ENCODE data around the gene AQP10.
A peak's percentile ranks its signal among the peaks of the same experiment; 100 is the strongest.

The AQP10 gene

DNA sequence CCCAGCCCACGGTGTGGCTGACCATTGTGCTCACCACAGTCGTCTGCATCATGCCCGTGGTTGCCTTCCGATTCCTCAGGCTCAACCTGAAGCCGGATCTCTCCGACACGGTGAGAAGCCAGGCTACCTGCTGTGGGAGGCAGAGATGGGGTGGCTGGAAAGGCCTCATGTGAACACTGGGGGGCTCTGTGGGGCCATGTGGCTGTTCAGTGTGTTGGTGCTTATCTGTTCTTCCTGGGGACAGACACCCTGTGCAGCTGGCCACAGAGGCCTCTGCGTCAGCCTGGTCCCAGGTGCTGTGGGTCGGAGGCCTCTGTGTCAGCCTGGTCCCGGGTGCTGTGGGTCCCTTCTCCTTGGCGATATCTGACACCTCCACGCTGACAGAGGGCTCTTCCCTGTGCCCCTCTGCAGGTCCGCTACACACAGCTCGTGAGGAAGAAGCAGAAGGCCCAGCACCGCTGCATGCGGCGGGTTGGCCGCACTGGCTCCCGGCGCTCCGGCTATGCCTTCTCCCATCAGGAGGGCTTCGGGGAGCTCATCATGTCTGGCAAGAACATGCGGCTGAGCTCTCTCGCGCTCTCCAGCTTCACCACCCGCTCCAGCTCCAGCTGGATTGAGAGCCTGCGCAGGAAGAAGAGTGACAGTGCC, 27.7 kb downstream of the AQP10 start:
- H2AFZ ChIP-seq (ENCODE audit: low read depth, low read length): no peak overlapping the region
- TF ChIP-seq CTCF (IDR thresholded peaks at IDR 0.05; ENCODE audit: borderline replicate concordance, extremely low read depth, low read length, poor library complexity, severe bottlenecking) (peak; percentile 31), EZH2 (IDR thresholded peaks at IDR 0.05; ENCODE audit: borderline replicate concordance, low read depth, low read length, severe bottlenecking) (no peak)
- peaks cover 4% of the 10 kb centered on the region for H4K20me1 ChIP-seq (ENCODE audit: insufficient read depth, low read length)
- peaks cover 55% of the 10 kb centered on the region for H3K36me3 ChIP-seq (ENCODE audit: insufficient read depth, low read length)
- H3K4me1 ChIP-seq (ENCODE audit: insufficient read depth, low read length): peaks cover 4% of the 10 kb centered on the region
- H3K9me3 ChIP-seq (ENCODE audit: insufficient read depth, low read length, severe bottlenecking): no peaks in the 10 kb centered on the region
- DNase-seq (no peak), ATAC-seq (ENCODE audit: insufficient read depth, low read depth) (no peak)
- no peak overlapping the region for H3K4me3 ChIP-seq (ENCODE audit: low read depth in 1 of 2, low read length in 2 of 2)
- no peak overlapping the region for H3K27ac ChIP-seq (ENCODE audit: low read length)
- peaks cover 15% of the 10 kb centered on the region for H3K27me3 ChIP-seq (ENCODE audit: insufficient read depth, low read length, poor library complexity)
- H3K79me2 ChIP-seq (ENCODE audit: insufficient read depth, low read length): no peaks in the 10 kb centered on the region
- no peak overlapping the region for H3K4me2 ChIP-seq (ENCODE audit: insufficient read depth, low read length)
- H3K9ac ChIP-seq (ENCODE audit: low read depth, low read length): no peak overlapping the region

DNA sequence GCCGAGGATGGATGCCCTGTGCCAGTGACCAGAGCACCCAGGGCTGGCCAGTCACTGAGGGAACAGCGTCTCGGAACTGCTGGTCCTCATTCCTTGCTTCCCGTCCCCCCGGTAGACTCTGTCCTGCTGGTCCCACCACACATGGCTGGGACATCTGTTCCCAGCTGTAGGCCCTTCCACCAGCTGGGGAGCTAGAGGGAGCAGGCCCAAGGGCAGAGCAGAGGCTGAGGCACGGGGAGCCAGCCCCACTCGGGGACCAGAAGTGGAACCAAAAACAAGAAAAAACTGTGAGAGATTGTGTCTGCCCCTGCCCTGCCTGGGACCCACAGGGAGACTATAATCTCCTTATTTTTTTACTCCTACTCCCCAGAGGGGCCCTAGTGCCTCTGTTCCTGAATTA, 28.2 kb downstream of the AQP10 start:
- H4K20me1 ChIP-seq (ENCODE audit: insufficient read depth, low read length): peaks cover 4% of the 10 kb centered on the region
- no peak overlapping the region for H3K4me3 ChIP-seq (ENCODE audit: low read depth in 1 of 2, low read length in 2 of 2)
- ATAC-seq (ENCODE audit: insufficient read depth, low read depth): no peak
- no peak for TF ChIP-seq EZH2 (IDR thresholded peaks at IDR 0.05; ENCODE audit: borderline replicate concordance, low read depth, low read length, severe bottlenecking)
- no peak for TF ChIP-seq CTCF (IDR thresholded peaks at IDR 0.05; ENCODE audit: borderline replicate concordance, extremely low read depth, low read length, poor library complexity, severe bottlenecking)
- no peak overlapping the region for H3K4me2 ChIP-seq (ENCODE audit: insufficient read depth, low read length)
- H3K9me3 ChIP-seq (ENCODE audit: insufficient read depth, low read length, severe bottlenecking): no peaks in the 10 kb centered on the region
- H3K79me2 ChIP-seq (ENCODE audit: insufficient read depth, low read length): no peaks in the 10 kb centered on the region
- H3K4me1 ChIP-seq (ENCODE audit: insufficient read depth, low read length): peaks cover 4% of the 10 kb centered on the region
- H3K36me3 ChIP-seq (ENCODE audit: insufficient read depth, low read length): peaks cover 49% of the 10 kb centered on the region
- no peak overlapping the region for H2AFZ ChIP-seq (ENCODE audit: low read depth, low read length)
- no peak overlapping the region for H3K9ac ChIP-seq (ENCODE audit: low read depth, low read length)
- no peak for DNase-seq
- H3K27ac ChIP-seq (ENCODE audit: low read length): no peak overlapping the region
- peaks cover 21% of the 10 kb centered on the region for H3K27me3 ChIP-seq (ENCODE audit: insufficient read depth, low read length, poor library complexity)

DNA sequence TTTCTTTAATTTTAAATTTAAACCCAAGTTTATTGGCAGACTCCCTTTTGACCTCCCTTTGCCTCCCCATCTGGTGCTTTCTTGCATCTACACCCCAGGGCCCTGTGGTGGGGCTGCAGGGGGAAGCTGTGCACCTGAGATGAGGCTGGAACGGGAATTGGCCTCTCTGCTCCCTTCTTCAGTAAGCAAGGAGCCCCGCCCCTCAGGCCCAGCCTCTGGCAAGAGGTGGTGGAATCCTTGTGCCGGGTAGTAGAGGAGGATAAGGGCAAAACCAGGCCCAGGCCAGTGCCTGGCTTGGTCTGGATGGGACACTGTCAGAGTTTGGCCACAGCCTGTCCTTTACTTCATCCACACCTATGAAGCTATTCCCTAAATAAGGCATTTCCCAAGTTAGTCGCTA, 29.5 kb downstream of the AQP10 start:
- no peak for ATAC-seq (ENCODE audit: insufficient read depth, low read depth)
- Histone ChIP-seq H3K27me3 (ENCODE audit: insufficient read depth, low read length, poor library complexity) (peaks cover 27% of the 10 kb centered on the region), H4K20me1 (ENCODE audit: insufficient read depth, low read length) (peaks cover 4% of the 10 kb centered on the region), H2AFZ (ENCODE audit: low read depth, low read length) (no peak overlapping the region), H3K9me3 (ENCODE audit: insufficient read depth, low read length, severe bottlenecking) (no peaks in the 10 kb centered on the region), H3K27ac (ENCODE audit: low read length) (no peak overlapping the region), H3K79me2 (ENCODE audit: insufficient read depth, low read length) (no peaks in the 10 kb centered on the region), H3K36me3 (ENCODE audit: insufficient read depth, low read length) (peaks cover 36% of the 10 kb centered on the region), H3K4me1 (ENCODE audit: insufficient read depth, low read length) (peaks cover 4% of the 10 kb centered on the region), H3K4me2 (ENCODE audit: insufficient read depth, low read length) (no peak overlapping the region), H3K4me3 (ENCODE audit: low read depth in 1 of 2, low read length in 2 of 2) (no peak overlapping the region), H3K9ac (ENCODE audit: low read depth, low read length) (no peak overlapping the region)
- no peak for TF ChIP-seq EZH2 (IDR thresholded peaks at IDR 0.05; ENCODE audit: borderline replicate concordance, low read depth, low read length, severe bottlenecking)
- TF ChIP-seq CTCF (IDR thresholded peaks at IDR 0.05; ENCODE audit: borderline replicate concordance, extremely low read depth, low read length, poor library complexity, severe bottlenecking): no peak
- DNase-seq: no peak

Measured in DND-41 (cell line).